Embryonic facial prominence (tissue), 1 donor: ENCODE data around the gene C10orf53.

ENCODE experiments used
- DNase-seq: peaks from one replicate; pipeline ENCODE4 v3.0.0-alpha.2; 2016; ENCODE audit errors: extremely low spot score

The C10orf53 gene

GRCh38 chr10:49679480-49679893, at the start of gene C10orf53:
TSS of gene C10orf53 (plus strand) at chr10:49679651. CDS start at chr10:49679698, 47 bp downstream.
- DNase-seq = peak; percentile 9

GRCh38 chr10:49631975-49632374, 47.5 kb upstream of the C10orf53 start:
- no peak for DNase-seq

GRCh38 chr10:49632406-49633317, 46.8 kb upstream of the C10orf53 start:
- DNase-seq = no peak

GRCh38 chr10:49633327-49634068, 46.0 kb upstream of the C10orf53 start:
- no peak for DNase-seq

GRCh38 chr10:49634069-49634660, 45.3 kb upstream of the C10orf53 start:
- DNase-seq = no peak

GRCh38 chr10:49642311-49642710, 37.1 kb upstream of the C10orf53 start:
- no peak for DNase-seq

GRCh38 chr10:49643241-49644034, 36.0 kb upstream of the C10orf53 start:
- no peak for DNase-seq

GRCh38 chr10:49644035-49644646, 35.3 kb upstream of the C10orf53 start:
- DNase-seq = no peak

- DNase-seq = no peak
These were observed 34.0 kb upstream of the C10orf53 start for GRCh38 chr10:49645417-49645816.

- DNase-seq = no peak
These were observed 33.3 kb upstream of the C10orf53 start for GRCh38 chr10:49645871-49646870.

GRCh38 chr10:49647554-49647953, 31.9 kb upstream of the C10orf53 start:
- DNase-seq = no peak

- DNase-seq = no peak
These were observed 31.3 kb upstream of the C10orf53 start for GRCh38 chr10:49647985-49648795.

GRCh38 chr10:49649294-49649693, 30.2 kb upstream of the C10orf53 start:
- no peak for DNase-seq

- DNase-seq = no peak
These were observed 29.3 kb upstream of the C10orf53 start for GRCh38 chr10:49649936-49650723.

GRCh38 chr10:49650724-49651034, 28.8 kb upstream of the C10orf53 start:
- no peak for DNase-seq

- DNase-seq = no peak
These were observed 28.2 kb upstream of the C10orf53 start for GRCh38 chr10:49651039-49651835.

GRCh38 chr10:49651917-49652316, 27.5 kb upstream of the C10orf53 start:
- no peak for DNase-seq
